ENCODE results near the gene PSMD6. TPM values are rescaled to one million over a fixed set of nuclear protein-coding genes. Genes with fewer than 3 reads are reported as not detected.
A peak's percentile ranks its signal among the peaks of the same experiment; 100 is the strongest.

The PSMD6 gene
- total and polyA plus RNA-seq, 4 experiments from 2014 or later = 65.7 to 152 (median 97.3) TPM

DNA sequence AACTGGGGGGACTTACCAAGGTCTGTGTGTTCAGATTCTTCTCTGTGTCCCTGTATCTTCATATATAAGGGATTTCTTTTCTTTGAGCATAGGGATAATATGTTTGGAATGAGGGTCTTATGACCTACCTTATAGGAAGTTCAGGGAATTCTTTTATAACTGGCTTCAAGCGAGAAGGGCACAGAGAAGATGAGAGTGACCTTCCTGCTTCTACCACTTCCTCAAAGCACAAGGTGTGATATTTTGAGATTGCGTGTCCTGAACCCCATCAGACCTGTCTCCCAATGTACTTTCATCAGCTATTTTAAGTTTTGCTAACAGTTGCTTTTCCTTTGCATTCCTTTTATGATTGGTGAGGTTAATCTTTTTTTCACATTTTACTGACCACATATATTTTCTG, 3.1 kb upstream of the PSMD6 start:
- peaks cover 4 to 13% of the 10 kb centered on the region in 2 donors for H3K36me3 Mint-ChIP-seq
- Histone ChIP-seq H3K27me3 (ENCODE audit: insufficient read depth, low read length) (peaks cover 4% of the 10 kb centered on the region), H3K36me3 (ENCODE audit: insufficient read depth, low read length) (no peaks in the 10 kb centered on the region), H3K9me3 (ENCODE audit: control insufficient read depth in 1 of 2, low read length in 2 of 2) (no peaks in the 10 kb centered on the region), H3K4me1 (ENCODE audit: insufficient read depth, low read length) (peaks cover 30% of the 10 kb centered on the region), H3K4me3 (ENCODE audit: low read length in 2 of 2) (no peak overlapping the region), H3K27ac (ENCODE audit: low read depth, low read length) (no peak overlapping the region)
- intact Hi-C loops (cut with micrococcal nuclease) = loop anchor here (10.0 kb wide), 1 partner anchor 162 kb away; the partner anchor contains the start of genes ATXN7 and THOC7
- H3K27ac Mint-ChIP-seq = no peak overlapping the region
- ChIA-PET CTCF (ENCODE audit: partially characterized antibody) (interaction anchor here (0.6 to 0.7 kb wide), 2 partner anchors 9 to 1705 kb away, joined by 3 read pairs; no protein-coding TSS in a partner anchor), POLR2A (ENCODE audit: partially characterized antibody) (no interaction called here)
- peaks cover 11% of the 10 kb centered on the region in 2 donors for H3K27me3 Mint-ChIP-seq
- no peak overlapping the region for H3K4me3 Mint-ChIP-seq
- H3K9me3 Mint-ChIP-seq = no peaks in the 10 kb centered on the region
- H3K4me1 Mint-ChIP-seq = peaks cover 19 to 33% (median 26%) of the 10 kb centered on the region in 4 donors
- DNase-seq = no peak

DNA sequence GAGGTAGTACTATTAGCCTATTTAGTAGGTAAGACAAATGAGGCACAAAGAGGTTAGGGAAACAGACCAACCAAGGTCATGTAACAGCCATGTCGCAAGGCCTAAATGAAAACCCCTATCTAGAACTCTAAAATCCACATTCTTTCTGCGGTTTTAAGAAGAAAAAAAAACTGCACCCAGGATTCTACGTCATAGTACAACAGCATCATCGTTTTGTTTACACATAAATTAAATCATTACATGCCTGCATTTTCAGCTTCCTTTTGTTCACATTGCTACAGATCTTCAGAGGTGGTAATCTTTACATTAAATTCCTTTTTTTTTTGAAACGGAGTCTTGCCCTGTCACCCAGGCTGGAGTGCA, 548 bp upstream of the PSMD6 start:
- H3K4me3 ChIP-seq (ENCODE audit: low read length in 2 of 2) = peak overlapping the region in 1 of 2 donors; percentile 89
- ChIA-PET CTCF (ENCODE audit: partially characterized antibody) (interaction anchor here (0.6 to 5.8 kb wide), 28 partner anchors 11 to 674 kb away, joined by 3 to 101 read pairs (median 4); partner anchors contain the start of gene SCAANT1), POLR2A (ENCODE audit: partially characterized antibody) (interaction anchor here (0.6 to 3.8 kb wide), 11 partner anchors 13 to 112 kb away, joined by 3 to 42 read pairs (median 6); partner anchors contain the start of gene SCAANT1)

DNA sequence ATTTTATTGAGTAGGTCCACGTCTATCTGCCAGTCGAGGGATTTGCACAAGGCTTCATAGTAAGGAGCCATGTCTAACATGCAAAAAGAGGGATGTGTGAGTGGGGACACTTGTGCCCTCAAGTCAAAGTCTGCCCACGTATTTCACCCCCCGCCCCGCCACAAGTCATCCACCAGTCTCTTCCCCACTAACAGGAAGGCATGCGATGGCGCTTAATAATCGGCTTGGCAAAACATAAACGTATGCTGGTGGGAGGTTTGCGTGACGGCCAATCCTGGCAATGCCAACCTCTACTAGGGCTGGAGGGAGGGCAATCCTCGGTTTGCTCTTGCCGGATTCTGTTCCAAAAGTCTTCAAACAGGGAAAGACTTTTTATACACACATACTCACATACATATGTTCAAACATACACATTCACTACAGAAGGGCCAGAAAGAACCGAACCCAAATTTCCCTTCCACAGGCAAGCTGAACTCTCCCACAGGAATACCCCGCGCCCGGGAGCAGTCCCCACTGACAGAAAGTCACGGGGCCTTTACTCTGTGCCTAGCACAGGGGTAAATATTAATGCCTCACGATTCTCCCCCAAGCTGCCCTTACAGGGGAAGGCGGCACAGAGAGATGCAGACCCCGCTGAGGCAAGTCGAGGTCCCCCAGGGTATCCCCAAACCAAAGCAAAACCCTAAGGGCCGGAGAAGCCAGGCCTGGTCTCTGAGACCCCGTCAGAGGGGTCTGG, 675 bp downstream of the PSMD6 start:
- peaks cover 20 to 40% of the 10 kb centered on the region in 2 donors for H3K36me3 Mint-ChIP-seq
- no peaks in the 10 kb centered on the region for H3K9me3 ChIP-seq (ENCODE audit: control insufficient read depth in 1 of 2, low read length in 2 of 2)
- peaks cover 24% of the 10 kb centered on the region for H3K36me3 ChIP-seq (ENCODE audit: insufficient read depth, low read length)
- peak overlapping the region; percentile 89 to 90 for H3K4me3 ChIP-seq (ENCODE audit: low read length in 2 of 2)
- H3K27ac Mint-ChIP-seq = peak overlapping the region; percentile 86 to 97 (median 95)
- peaks cover 42% of the 10 kb centered on the region for H3K4me1 ChIP-seq (ENCODE audit: insufficient read depth, low read length)
- ChIA-PET CTCF (ENCODE audit: partially characterized antibody) (interaction anchor here (0.8 to 5.8 kb wide), 20 partner anchors 10 to 673 kb away, joined by 3 to 101 read pairs (median 4); partner anchors contain the start of gene SCAANT1), POLR2A (ENCODE audit: partially characterized antibody) (interaction anchor here (1.1 to 3.8 kb wide), 12 partner anchors 12 to 112 kb away, joined by 3 to 42 read pairs (median 6); partner anchors contain the start of gene SCAANT1)
- peak overlapping the region; percentile 89 for H3K27ac ChIP-seq (ENCODE audit: low read depth, low read length)
- intact Hi-C loops (cut with micrococcal nuclease) = loop anchor here (1.0 to 10.0 kb wide), 4 partner anchors 54 to 158 kb away; partner anchors contain the start of genes ATXN7, SCAANT1 and THOC7
- no peaks in the 10 kb centered on the region for H3K9me3 Mint-ChIP-seq
- peak in 2 of 5 donors; percentile 19 to 56 for DNase-seq
- peaks cover 4% of the 10 kb centered on the region for H3K27me3 ChIP-seq (ENCODE audit: insufficient read depth, low read length)
- peak overlapping the region; percentile 76 to 93 (median 90) for H3K4me3 Mint-ChIP-seq
- peaks cover 4% of the 10 kb centered on the region in 2 donors for H3K27me3 Mint-ChIP-seq
- peaks cover 18 to 41% (median 28%) of the 10 kb centered on the region in 4 donors for H3K4me1 Mint-ChIP-seq

More for the DNA sequence above, 548 bp upstream of the PSMD6 start:
- H3K27ac Mint-ChIP-seq = peak overlapping the region; percentile 86 to 97 (median 95)
- peaks cover 5 to 6% of the 10 kb centered on the region in 2 donors for H3K27me3 Mint-ChIP-seq
- H3K4me3 Mint-ChIP-seq = peak overlapping the region; percentile 76 to 93 (median 90)
- H3K36me3 ChIP-seq (ENCODE audit: insufficient read depth, low read length) = peaks cover 13% of the 10 kb centered on the region
- no peaks in the 10 kb centered on the region for H3K9me3 Mint-ChIP-seq
- peaks cover 8 to 30% of the 10 kb centered on the region in 2 donors for H3K36me3 Mint-ChIP-seq
- peaks cover 16 to 37% (median 24%) of the 10 kb centered on the region in 4 donors for H3K4me1 Mint-ChIP-seq
- peak overlapping the region; percentile 89 for H3K27ac ChIP-seq (ENCODE audit: low read depth, low read length)
- no peak for DNase-seq
- intact Hi-C loops (cut with micrococcal nuclease) = loop anchor here (1.0 to 10.0 kb wide), 4 partner anchors 56 to 159 kb away; partner anchors contain the start of genes ATXN7, SCAANT1 and THOC7
- H3K9me3 ChIP-seq (ENCODE audit: control insufficient read depth in 1 of 2, low read length in 2 of 2) = no peaks in the 10 kb centered on the region
- peaks cover 4% of the 10 kb centered on the region for H3K27me3 ChIP-seq (ENCODE audit: insufficient read depth, low read length)
- peaks cover 42% of the 10 kb centered on the region for H3K4me1 ChIP-seq (ENCODE audit: insufficient read depth, low read length)

DNA sequence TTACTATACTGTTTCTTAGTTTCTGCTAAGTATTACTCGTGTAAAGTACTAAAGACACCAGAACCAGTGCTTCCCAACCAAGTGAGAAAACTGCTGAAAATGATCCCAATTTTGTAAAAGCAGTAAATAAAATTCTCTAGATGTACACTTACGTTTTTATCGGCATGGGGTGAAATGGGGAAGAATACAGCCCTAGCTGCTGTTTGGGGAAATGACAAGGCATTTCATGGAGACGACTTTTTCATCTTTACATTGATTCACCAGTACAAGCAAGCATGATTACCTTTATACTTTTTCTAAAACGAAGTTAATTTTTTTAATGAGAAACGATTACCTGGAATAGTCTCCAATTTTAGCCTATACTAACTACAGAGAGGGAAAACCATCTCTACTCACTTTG, 1.4 kb downstream of the PSMD6 start:
- Mint-ChIP-seq H3K27ac (peak overlapping the region; percentile 86 to 97 (median 95)), H3K9me3 (no peaks in the 10 kb centered on the region), H3K4me3 (peak overlapping the region; percentile 76 to 93 (median 90)), H3K4me1 (peaks cover 22 to 44% (median 32%) of the 10 kb centered on the region in 4 donors), H3K36me3 (peaks cover 27 to 47% of the 10 kb centered on the region in 2 donors), H3K27me3 (no peaks in the 10 kb centered on the region)
- Histone ChIP-seq H3K27ac (ENCODE audit: low read depth, low read length) (peak overlapping the region; percentile 89), H3K36me3 (ENCODE audit: insufficient read depth, low read length) (peaks cover 31% of the 10 kb centered on the region), H3K4me1 (ENCODE audit: insufficient read depth, low read length) (peaks cover 42% of the 10 kb centered on the region), H3K27me3 (ENCODE audit: insufficient read depth, low read length) (peaks cover 3% of the 10 kb centered on the region), H3K9me3 (ENCODE audit: control insufficient read depth in 1 of 2, low read length in 2 of 2) (no peaks in the 10 kb centered on the region), H3K4me3 (ENCODE audit: low read length in 2 of 2) (peak overlapping the region in 1 of 2 donors; percentile 89)
- ChIA-PET CTCF (ENCODE audit: partially characterized antibody) (interaction anchor here (2.1 to 5.8 kb wide), 3 partner anchors 13 to 58 kb away, joined by 36 to 101 read pairs (median 40); no protein-coding TSS in a partner anchor), POLR2A (ENCODE audit: partially characterized antibody) (interaction anchor here (1.0 to 3.8 kb wide), 6 partner anchors 11 to 158 kb away, joined by 3 to 42 read pairs (median 6); partner anchors contain the start of genes ATXN7, SCAANT1 and THOC7)
- DNase-seq = no peak
- intact Hi-C loops (cut with micrococcal nuclease) = loop anchor here (10.0 kb wide), 1 partner anchor 157 kb away; the partner anchor contains the start of genes ATXN7 and THOC7

DNA sequence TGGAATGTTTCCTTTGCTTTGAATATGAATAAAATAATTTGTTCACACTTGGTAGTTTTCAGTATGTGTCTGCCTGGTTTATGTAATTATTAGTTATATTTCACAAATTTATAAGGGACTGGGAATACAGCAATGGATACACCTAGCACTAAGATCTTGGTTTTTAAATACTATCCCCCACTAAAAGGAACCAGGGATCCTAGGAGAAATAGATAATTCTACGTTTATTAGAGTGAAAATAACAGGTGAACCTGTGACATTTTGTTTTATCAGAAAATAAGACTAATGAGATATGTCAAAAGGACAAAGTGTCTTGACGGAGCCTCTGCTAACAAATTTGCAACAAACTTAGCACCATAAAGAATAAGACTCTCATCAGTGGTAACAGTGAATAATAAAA, 3.4 kb downstream of the PSMD6 start:
- Mint-ChIP-seq H3K27ac (peak overlapping the region in 2 of 7 donors; percentile 5 to 51), H3K27me3 (no peaks in the 10 kb centered on the region), H3K4me3 (no peak overlapping the region), H3K4me1 (peaks cover 24 to 47% (median 38%) of the 10 kb centered on the region in 4 donors), H3K9me3 (no peaks in the 10 kb centered on the region), H3K36me3 (peaks cover 34 to 65% of the 10 kb centered on the region in 2 donors)
- H3K9me3 ChIP-seq (ENCODE audit: control insufficient read depth in 1 of 2, low read length in 2 of 2) = no peaks in the 10 kb centered on the region
- no peak overlapping the region for H3K27ac ChIP-seq (ENCODE audit: low read depth, low read length)
- CTCF ChIA-PET (ENCODE audit: partially characterized antibody) = interaction anchor here (1.2 to 5.8 kb wide), 4 partner anchors 12 to 58 kb away, joined by 4 to 101 read pairs (median 6); no protein-coding TSS in a partner anchor
- POLR2A ChIA-PET (ENCODE audit: partially characterized antibody) = interaction anchor here (1.3 to 2.1 kb wide), 2 partner anchors 21 to 156 kb away, joined by 4 to 6 read pairs; partner anchors contain the start of genes ATXN7 and THOC7
- intact Hi-C loops (cut with micrococcal nuclease) = loop anchor here (10.0 kb wide), 1 partner anchor 155 kb away; the partner anchor contains the start of genes ATXN7 and THOC7
- H3K4me3 ChIP-seq (ENCODE audit: low read length in 2 of 2) = no peak overlapping the region
- no peak for DNase-seq
- peaks cover 46% of the 10 kb centered on the region for H3K36me3 ChIP-seq (ENCODE audit: insufficient read depth, low read length)
- no peaks in the 10 kb centered on the region for H3K27me3 ChIP-seq (ENCODE audit: insufficient read depth, low read length)
- H3K4me1 ChIP-seq (ENCODE audit: insufficient read depth, low read length) = peaks cover 42% of the 10 kb centered on the region

DNA sequence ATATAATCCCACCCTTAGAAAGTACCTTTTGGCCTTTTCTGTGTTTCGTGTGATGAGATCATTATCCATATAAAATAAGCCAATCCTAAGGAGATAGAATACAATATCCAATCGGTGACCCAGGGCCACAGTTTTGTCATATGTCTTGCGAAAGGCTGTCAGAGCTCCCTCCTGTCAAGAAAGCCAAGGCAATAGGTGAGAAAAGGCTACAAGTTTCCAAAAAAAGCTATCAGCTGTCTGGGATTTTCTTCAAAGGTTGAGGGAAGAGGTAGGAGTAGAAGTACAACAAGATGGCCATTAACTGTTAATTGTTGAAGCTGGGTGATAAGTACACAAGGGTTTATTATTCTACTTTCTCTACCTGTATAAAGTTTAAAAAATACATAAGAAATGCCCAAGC, 4.0 kb downstream of the PSMD6 start:
- no peak overlapping the region for H3K4me3 ChIP-seq (ENCODE audit: low read length in 2 of 2)
- Mint-ChIP-seq H3K4me1 (peaks cover 30 to 52% (median 43%) of the 10 kb centered on the region in 4 donors), H3K27ac (peak overlapping the region in 4 of 7 donors; percentile 13 to 88 (median 45)), H3K9me3 (no peaks in the 10 kb centered on the region), H3K27me3 (no peaks in the 10 kb centered on the region), H3K4me3 (no peak overlapping the region), H3K36me3 (peaks cover 40 to 71% of the 10 kb centered on the region in 2 donors)
- H3K27me3 ChIP-seq (ENCODE audit: insufficient read depth, low read length) = no peaks in the 10 kb centered on the region
- intact Hi-C loops (cut with micrococcal nuclease) = no loop called here
- peaks cover 51% of the 10 kb centered on the region for H3K36me3 ChIP-seq (ENCODE audit: insufficient read depth, low read length)
- POLR2A ChIA-PET (ENCODE audit: partially characterized antibody) = interaction anchor here (0.8 kb wide), 1 partner anchor 40 kb away, joined by 4 read pairs; no protein-coding TSS in a partner anchor
- H3K4me1 ChIP-seq (ENCODE audit: insufficient read depth, low read length) = peaks cover 42% of the 10 kb centered on the region
- no peaks in the 10 kb centered on the region for H3K9me3 ChIP-seq (ENCODE audit: control insufficient read depth in 1 of 2, low read length in 2 of 2)
- peak overlapping the region; percentile 10 for H3K27ac ChIP-seq (ENCODE audit: low read depth, low read length)
- CTCF ChIA-PET (ENCODE audit: partially characterized antibody) = interaction anchor here (1.2 to 2.5 kb wide), 4 partner anchors 11 to 57 kb away, joined by 4 to 8 read pairs (median 5); no protein-coding TSS in a partner anchor
- DNase-seq = no peak
